Gastroesophageal sphincter (tissue), 4 donors: ENCODE results near the gene CLCN4. TPM values are rescaled to one million over a fixed set of nuclear protein-coding genes. Genes with fewer than 3 reads are reported as not detected.

Experiments
- ATAC-seq: fragments of 150-250 bp; one replicate; pipeline ENCODE4 v1.9.1; 2016; ENCODE audit warnings: mild to moderate bottlenecking, moderate library complexity
- H3K27ac ChIP-seq, 4 donors: fragments of 200-600 bp; sonication (generic) in 3 of 4; 1 replicate in 3 of 4; 2 replicates in 1 of 4; pipeline ENCODE4 v1.5.1; 2016 to 2019
- H3K27me3 ChIP-seq: fragments of 200-600 bp; sonication (generic); one replicate; pipeline ENCODE4 v1.5.1; 2019
- H3K36me3 ChIP-seq, 2 donors: fragments of 200-600 bp; sonication (generic); one replicate each; pipeline ENCODE4 v1.5.1; 2019; ENCODE audit warnings: control low read depth in 1 of 2
- H3K4me1 ChIP-seq, 3 donors: fragments of 200-600 bp; sonication (generic); 1 replicate in 2 of 3; 2 replicates in 1 of 3; pipeline ENCODE4 v1.5.1; 2016 to 2019; ENCODE audit warnings: control low read depth in 2 of 3
- H3K4me3 ChIP-seq, 2 donors: fragments of 200-600 bp; sonication (generic); one replicate each; pipeline ENCODE4 v1.5.1; 2019; ENCODE audit warnings: mild to moderate bottlenecking in 1 of 2, moderate library complexity in 1 of 2
- H3K9me3 ChIP-seq, 3 donors: fragments of 200-600 bp; sonication (generic); one replicate each; pipeline ENCODE4 v1.5.1; 2017 to 2019; ENCODE audit warnings: control low read depth in 2 of 3
- EP300 ChIP-seq: sonication (generic); formaldehyde crosslinking; IDR thresholded peaks from one replicate; pipeline ENCODE4 v1.6.1; 2017; ENCODE audit warnings: antibody characterized with exemption, mild to moderate bottlenecking
- POLR2A ChIP-seq, 2 donors: fragments of 450-650 bp; IDR thresholded peaks; one replicate each; pipeline ENCODE4 v1.6.1; 2017; ENCODE audit warnings: antibody characterized with exemption in 2 of 2, mild to moderate bottlenecking in 2 of 2, moderate library complexity in 1 of 2
- POLR2AphosphoS5 ChIP-seq: sonication (generic); formaldehyde crosslinking; IDR thresholded peaks from one replicate; pipeline ENCODE4 v1.6.1; 2017; ENCODE audit warnings: antibody characterized with exemption
- WGBS, 2 donors: methylation state at CpG; one replicate each; pipeline ENCODE4 v1.1.5; 2018; ENCODE audit warnings: low coverage in 1 of 2; 5-methylcytosine and 5-hydroxymethylcytosine counted together
- total RNA-seq, 4 donors: library from RNA; depleted of rRNA; stranded (reverse); fragments of >200 nt; gene quantifications; one replicate each; pipeline ENCODE4 v1.1.0, GENCODE V29; 2016
- TF ChIP-seq, protein P1 (sequence below), 4 experiments: fragments of 200-600 bp in 2 of 4; fragments of 450-650 bp in 2 of 4; sonication (generic) in 1 of 4; IDR thresholded peaks; one replicate each; pipeline ENCODE4 v1.5.1; 2017 to 2019; ENCODE audit warnings: antibody characterized with exemption in 4 of 4, mild to moderate bottlenecking in 2 of 4, moderate library complexity in 2 of 4

CLCN4 gene
- total RNA-seq, 4 donors from 2014 or later = 0.16 to 2.3 (median 2.0) TPM

DNA sequence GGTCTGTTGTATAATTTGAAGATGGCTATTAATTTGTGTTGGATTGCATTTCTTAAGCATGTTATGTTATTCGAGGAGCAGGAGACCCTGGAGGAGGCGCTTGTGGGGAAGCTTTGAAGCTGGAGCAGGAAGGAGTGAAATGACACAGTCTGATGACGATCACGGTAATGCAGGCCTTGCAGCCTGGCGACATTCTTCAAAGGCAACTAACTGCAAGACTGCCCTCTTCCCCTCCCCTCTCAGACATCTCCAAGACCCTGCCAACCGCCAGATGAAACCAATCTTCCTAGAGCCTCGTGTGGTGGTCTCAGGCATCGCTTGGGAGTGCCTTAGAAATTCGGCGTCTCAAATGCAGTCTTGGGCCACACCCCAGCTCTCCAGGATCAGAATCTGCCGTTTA is 16.1 kb downstream of the CLCN4 start:
- H3K4me1 ChIP-seq = peaks cover 0 to 41% (median 0%) of the 10 kb centered on the region in 3 donors
- WGBS, 2 donors = 54 to 71% methylated on average over 2 to 4 of the region's 11 CpGs
- no peaks in the 10 kb centered on the region for H3K36me3 ChIP-seq
- no peak for ATAC-seq
- no peak overlapping the region for H3K4me3 ChIP-seq
- H3K27me3 ChIP-seq = no peaks in the 10 kb centered on the region
- H3K27ac ChIP-seq = peak overlapping the region in 1 of 4 donors; percentile 62
- H3K9me3 ChIP-seq = no peaks in the 10 kb centered on the region
- TF ChIP-seq, protein P1, sequence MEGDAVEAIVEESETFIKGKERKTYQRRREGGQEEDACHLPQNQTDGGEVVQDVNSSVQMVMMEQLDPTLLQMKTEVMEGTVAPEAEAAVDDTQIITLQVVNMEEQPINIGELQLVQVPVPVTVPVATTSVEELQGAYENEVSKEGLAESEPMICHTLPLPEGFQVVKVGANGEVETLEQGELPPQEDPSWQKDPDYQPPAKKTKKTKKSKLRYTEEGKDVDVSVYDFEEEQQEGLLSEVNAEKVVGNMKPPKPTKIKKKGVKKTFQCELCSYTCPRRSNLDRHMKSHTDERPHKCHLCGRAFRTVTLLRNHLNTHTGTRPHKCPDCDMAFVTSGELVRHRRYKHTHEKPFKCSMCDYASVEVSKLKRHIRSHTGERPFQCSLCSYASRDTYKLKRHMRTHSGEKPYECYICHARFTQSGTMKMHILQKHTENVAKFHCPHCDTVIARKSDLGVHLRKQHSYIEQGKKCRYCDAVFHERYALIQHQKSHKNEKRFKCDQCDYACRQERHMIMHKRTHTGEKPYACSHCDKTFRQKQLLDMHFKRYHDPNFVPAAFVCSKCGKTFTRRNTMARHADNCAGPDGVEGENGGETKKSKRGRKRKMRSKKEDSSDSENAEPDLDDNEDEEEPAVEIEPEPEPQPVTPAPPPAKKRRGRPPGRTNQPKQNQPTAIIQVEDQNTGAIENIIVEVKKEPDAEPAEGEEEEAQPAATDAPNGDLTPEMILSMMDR (IDR thresholded peaks at IDR 0.05) = no peak

DNA sequence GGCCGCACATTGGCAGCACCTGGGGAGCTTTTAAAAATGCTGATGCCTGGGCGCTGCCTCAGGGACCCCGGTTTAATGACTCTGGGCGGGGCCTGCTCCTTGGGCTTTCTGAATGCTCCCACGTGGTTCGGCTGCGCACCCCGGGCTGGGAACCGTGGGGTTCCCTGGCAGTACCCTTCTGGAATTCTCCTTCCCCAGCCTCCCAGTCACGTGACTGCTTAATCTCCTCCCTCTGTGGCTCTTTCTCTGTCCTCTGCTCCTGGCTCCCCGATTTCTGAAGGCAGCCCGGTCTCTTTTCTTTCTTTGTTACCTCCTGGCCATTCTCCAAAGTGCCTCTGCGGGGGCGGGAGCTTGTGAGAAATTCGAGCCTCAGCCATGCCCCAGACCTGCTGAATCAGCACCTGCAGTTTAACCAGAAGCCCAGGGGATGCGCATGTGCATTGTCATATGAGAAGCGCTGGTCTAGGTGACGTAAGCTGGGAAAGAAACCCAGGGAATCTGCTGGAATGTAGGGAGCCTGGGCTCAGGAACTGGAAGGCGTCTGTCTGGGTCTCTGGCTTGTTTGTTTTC is 16.6 kb downstream of the CLCN4 start:
- Histone ChIP-seq H3K27me3 (no peaks in the 10 kb centered on the region), H3K36me3 (no peaks in the 10 kb centered on the region), H3K27ac (peak overlapping the region in 1 of 4 donors; percentile 62), H3K4me1 (peaks cover 0 to 45% (median 0%) of the 10 kb centered on the region in 3 donors), H3K9me3 (no peaks in the 10 kb centered on the region), H3K4me3 (peak overlapping the region in 1 of 2 donors; percentile 32)
- peak; percentile 69 for ATAC-seq
- TF ChIP-seq POLR2A (IDR thresholded peaks at IDR 0.05) = no peak
- no peak for TF ChIP-seq EP300
- TF ChIP-seq, protein P1 (IDR thresholded peaks at IDR 0.05) = no peak
- TF ChIP-seq POLR2AphosphoS5 = no peak
- 20 to 80% methylated on average over 1 of the region's 19 CpGs for WGBS, 2 donors

DNA sequence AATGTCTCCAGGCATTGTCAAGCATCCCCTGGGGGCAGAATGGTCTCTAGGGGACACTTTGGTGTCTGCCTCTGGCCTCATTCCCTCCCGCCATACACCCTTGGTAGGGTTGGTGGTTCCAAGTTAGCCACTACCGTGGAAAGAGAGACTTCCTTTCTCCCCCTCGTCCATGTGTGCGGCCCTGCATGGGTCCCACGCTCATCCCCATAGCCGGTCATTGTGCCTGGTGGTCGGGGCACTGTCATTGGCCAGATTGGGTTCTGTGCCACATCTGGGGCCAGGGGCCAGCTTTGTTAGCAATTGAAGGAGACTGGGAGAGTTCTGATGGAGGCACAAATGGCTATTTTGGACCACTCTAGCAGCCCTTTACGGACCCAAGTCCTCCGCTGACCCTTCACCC is 17.3 kb downstream of the CLCN4 start:
- peak overlapping the region in 1 of 4 donors; percentile 62 for H3K27ac ChIP-seq
- TF ChIP-seq POLR2A (IDR thresholded peaks at IDR 0.05) (no peak), POLR2AphosphoS5 (no peak), EP300 (no peak)
- TF ChIP-seq, protein P1 (IDR thresholded peaks at IDR 0.05) = no peak
- no peaks in the 10 kb centered on the region for H3K27me3 ChIP-seq
- H3K36me3 ChIP-seq = no peaks in the 10 kb centered on the region
- peak; percentile 11 for ATAC-seq
- peak overlapping the region in 1 of 2 donors; percentile 32 for H3K4me3 ChIP-seq
- H3K9me3 ChIP-seq = no peaks in the 10 kb centered on the region
- WGBS, 2 donors = 80 to 90% methylated on average over 2 of the region's 9 CpGs
- peaks cover 0 to 45% (median 0%) of the 10 kb centered on the region in 3 donors for H3K4me1 ChIP-seq

DNA sequence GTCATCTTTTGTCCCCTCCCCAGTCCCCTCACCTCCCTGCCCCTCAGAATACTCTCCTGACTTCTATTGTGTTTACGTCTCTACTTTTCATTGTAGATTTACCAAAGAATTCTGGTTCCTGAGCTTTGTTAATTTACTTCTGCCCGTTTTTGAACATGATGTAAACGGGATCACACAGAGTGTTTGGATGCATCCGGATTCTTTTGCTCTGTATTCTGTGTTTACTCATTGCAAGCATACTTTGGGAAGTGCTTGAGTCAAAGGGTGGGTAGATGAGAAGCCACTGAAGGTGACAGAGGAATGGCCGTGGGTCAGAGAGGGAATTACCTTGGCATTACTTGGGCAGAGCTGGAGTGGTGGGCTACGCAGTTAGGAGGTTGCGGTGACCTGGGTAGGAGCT is 18.0 kb downstream of the CLCN4 start:
- Histone ChIP-seq H3K27ac (peak overlapping the region in 2 of 4 donors; percentile 9 to 35), H3K4me3 (no peak overlapping the region), H3K9me3 (no peaks in the 10 kb centered on the region), H3K27me3 (no peaks in the 10 kb centered on the region), H3K36me3 (no peaks in the 10 kb centered on the region), H3K4me1 (peaks cover 0 to 45% (median 0%) of the 10 kb centered on the region in 3 donors)
- TF ChIP-seq POLR2A (IDR thresholded peaks at IDR 0.05) = no peak
- no peak for TF ChIP-seq EP300
- TF ChIP-seq POLR2AphosphoS5 = no peak
- TF ChIP-seq, protein P1 (IDR thresholded peaks at IDR 0.05) = no peak
- ATAC-seq = no peak
- 66 to 100% methylated on average over 1 to 3 of the region's 7 CpGs for WGBS, 2 donors

DNA sequence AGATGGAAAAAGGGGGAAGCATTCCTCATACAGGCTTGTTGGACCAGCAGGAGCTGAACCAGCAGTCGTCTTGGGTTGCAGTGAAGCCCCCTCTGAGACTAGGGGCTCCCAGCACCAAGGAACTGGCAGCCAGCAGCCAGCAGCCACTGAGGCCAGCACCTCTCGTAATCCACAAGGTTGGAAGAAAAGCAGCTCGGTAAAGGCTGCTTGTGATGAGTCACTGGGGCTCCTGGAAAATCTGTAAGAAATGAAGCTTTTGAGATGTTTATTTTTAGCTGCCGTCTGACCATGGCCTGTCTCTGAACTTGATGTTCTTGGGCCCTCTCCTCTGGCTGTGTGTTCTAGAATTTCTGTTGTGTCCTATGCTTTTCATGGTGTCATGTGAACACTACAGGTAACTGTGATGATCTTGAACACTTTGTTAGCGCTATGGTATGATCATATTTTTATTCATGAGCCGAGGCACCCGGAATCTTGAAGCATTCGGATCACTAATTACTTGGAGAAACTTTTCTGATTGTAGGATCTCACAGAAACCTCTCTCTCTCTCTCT is 18.6 kb downstream of the CLCN4 start:
- H3K27ac ChIP-seq = peak overlapping the region in 3 of 4 donors; percentile 9 to 35 (median 22)
- no peaks in the 10 kb centered on the region for H3K27me3 ChIP-seq
- no peaks in the 10 kb centered on the region for H3K9me3 ChIP-seq
- no peaks in the 10 kb centered on the region for H3K36me3 ChIP-seq
- peak; percentile 49 for ATAC-seq
- peak; percentile 16 for TF ChIP-seq POLR2AphosphoS5
- TF ChIP-seq, protein P1 (IDR thresholded peaks at IDR 0.05) = no peak
- peaks cover 0 to 45% (median 0%) of the 10 kb centered on the region in 3 donors for H3K4me1 ChIP-seq
- WGBS, 2 donors = 52 to 53% methylated on average over 4 to 6 of the region's 8 CpGs
- H3K4me3 ChIP-seq = no peak overlapping the region
